ENCODE measurements around the gene STK31. TPM values are rescaled to one million over a fixed set of nuclear protein-coding genes. Genes with fewer than 3 reads are reported as not detected.
"Not testable (repeated sequence)": the region's sequence is repeated elsewhere in the genome, so short reads cannot be mapped to it uniquely, and the experiment has no call there.

STK31 gene
- total and polyA plus RNA-seq, 2 donors = 0.06 to 0.90 TPM

DNA sequence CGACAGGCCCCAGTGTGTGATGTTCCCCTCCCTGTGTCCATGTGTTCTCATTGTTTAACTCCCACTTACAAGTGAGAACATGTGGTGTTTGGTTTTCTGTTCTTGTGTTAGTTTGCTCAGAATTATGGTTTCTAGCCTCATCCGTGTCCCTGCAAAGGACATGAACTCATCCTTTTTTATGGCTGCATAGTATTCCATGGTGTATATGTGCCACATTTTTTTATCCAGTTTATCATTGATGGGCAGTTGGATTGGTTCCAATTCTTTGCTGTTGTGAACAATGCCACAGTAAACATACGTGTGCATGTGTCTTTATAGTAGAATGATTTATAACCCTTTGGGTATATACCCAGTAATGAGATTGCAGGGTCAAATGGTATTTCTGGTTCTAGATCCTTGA, 166.5 kb downstream of the STK31 start:
- 71% methylated on average over 3 of the region's 3 CpGs for WGBS
- H3K36me3 ChIP-seq (ENCODE audit: insufficient read depth); DNase-seq (ENCODE audit: extremely low spot score); H3K4me3 ChIP-seq (ENCODE audit: low read depth, low read length); H3K4me1 ChIP-seq (ENCODE audit: insufficient read depth); H3K27ac ChIP-seq (ENCODE audit: low read depth): not testable (repeated sequence)

Other genes with a start within 250 kb of the STK31 start
- gene IGF2BP3, start 239.7 kb upstream of the STK31 start, total RNA-seq = 65.7 TPM
- gene IGF2BP3, start 239.7 kb upstream of the STK31 start, polyA plus RNA-seq = 0.27 TPM
- gene TRA2A, start 178.2 kb upstream of the STK31 start, total RNA-seq = 86.5 TPM
- 64.1 TPM for gene TRA2A, start 178.2 kb upstream of the STK31 start, polyA plus RNA-seq
- gene CCDC126, start 112.8 kb upstream of the STK31 start, total RNA-seq = 30.7 TPM
- 10.1 TPM for gene CCDC126, start 112.8 kb upstream of the STK31 start, polyA plus RNA-seq
- 4.3 TPM for gene FAM221A, start 30.0 kb upstream of the STK31 start, total RNA-seq
- 7.7 TPM for gene FAM221A, start 30.0 kb upstream of the STK31 start, polyA plus RNA-seq